ENCODE data around the gene UGT2B10.

Gene UGT2B10

DNA sequence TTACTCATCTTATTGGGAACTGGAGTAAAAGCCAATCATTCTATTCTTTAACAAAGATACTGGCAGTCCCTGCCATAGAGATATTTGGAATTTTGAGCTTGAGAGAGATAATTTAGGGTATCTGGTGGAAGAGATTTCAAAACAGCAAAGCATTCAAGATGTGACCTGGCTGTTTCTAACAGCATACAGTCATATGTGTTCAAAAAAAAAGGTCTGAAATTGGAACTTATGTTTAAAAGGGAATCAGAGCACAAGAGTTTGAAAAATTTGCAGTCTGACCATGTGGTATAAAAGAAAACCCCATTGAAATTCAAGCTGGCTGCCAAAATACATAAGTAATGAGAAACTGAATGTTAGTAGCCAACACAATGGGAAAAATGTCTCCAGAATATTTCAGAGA lies 42.2 kb downstream of the UGT2B10 start:
- Mint-ChIP-seq H3K4me3 (no peak overlapping the region), H3K9me3 (no peaks in the 10 kb centered on the region), H3K27me3 (no peaks in the 10 kb centered on the region), H3K27ac (no peak overlapping the region), H3K4me1 (no peaks in the 10 kb centered on the region), H3K36me3 (no peaks in the 10 kb centered on the region)
- CTCF ChIA-PET = no interaction called here
- DNase-seq = no peak

DNA sequence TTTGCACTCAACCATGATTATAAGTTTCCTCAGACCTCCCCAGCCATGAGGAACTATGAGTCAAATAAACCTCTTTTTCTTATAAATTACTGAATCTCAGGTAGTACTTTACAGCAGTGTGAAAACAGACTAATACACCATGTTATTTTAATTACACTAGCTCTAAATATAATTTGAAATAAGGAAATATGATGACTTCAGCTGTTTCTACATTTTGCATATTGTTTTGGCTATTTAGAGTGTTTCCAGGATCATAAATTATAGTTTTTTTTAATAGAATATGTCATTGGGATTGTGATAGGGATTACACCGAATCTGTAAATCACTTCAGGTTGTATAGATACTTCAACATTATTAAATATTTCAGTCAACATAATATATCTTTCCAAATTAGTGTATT lies 43.9 kb downstream of the UGT2B10 start:
- Mint-ChIP-seq H3K4me1 (no peaks in the 10 kb centered on the region), H3K9me3 (no peaks in the 10 kb centered on the region)
- CTCF ChIA-PET = no interaction called here

GRCh38 chr4:68861057-68861456 lies 45.3 kb downstream of the UGT2B10 start:
- Mint-ChIP-seq H3K27ac (no peak overlapping the region), H3K4me1 (no peaks in the 10 kb centered on the region)

More for the DNA sequence above, 43.9 kb downstream of the UGT2B10 start:
- Mint-ChIP-seq H3K27me3 (no peaks in the 10 kb centered on the region), H3K4me3 (no peak overlapping the region), H3K36me3 (no peaks in the 10 kb centered on the region), H3K27ac (no peak overlapping the region)
- no peak for DNase-seq

DNA sequence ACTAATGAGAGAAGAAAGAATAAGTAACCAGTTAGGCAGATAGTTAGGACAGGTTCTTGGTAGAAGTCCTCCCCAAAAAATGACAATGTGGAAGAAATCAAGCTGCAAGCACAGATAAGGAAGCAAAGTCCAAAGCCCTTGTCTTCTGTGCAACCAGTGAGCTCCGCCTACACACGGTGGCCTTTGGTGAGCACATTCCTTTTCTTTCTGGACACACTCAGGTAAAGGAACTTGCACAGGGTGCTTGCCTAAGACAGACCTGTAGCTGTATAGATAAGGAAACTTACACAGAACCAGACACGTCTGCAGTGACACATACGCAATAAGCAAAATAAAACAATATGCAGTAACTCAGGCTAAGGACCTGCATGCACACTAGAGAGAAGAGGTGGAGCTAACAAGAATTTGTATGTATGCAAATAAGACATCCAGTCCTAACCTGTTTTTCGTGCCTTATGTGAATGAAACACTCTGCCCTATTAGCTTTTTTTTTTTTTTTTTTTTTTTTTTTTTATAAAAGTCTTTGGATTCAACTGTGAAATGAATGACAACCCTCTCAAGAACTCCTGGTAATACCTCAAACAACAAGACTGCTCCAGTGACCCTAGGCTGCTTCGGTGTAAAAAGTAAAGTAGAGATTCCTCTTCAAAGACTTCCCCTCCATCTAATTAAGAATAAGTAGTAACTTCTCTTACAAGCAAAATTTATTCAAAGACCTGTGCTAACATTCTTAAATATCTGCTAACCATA lies 48.8 kb downstream of the UGT2B10 start:
- no peaks in the 10 kb centered on the region for H3K4me1 Mint-ChIP-seq
- H3K27me3 Mint-ChIP-seq = no peaks in the 10 kb centered on the region
- H3K9me3 Mint-ChIP-seq = no peaks in the 10 kb centered on the region
- no peak overlapping the region for H3K4me3 Mint-ChIP-seq
- no peaks in the 10 kb centered on the region for H3K36me3 Mint-ChIP-seq
- no peak for DNase-seq
- CTCF ChIA-PET = no interaction called here
- H3K27ac Mint-ChIP-seq = no peak overlapping the region

More at GRCh38 chr4:68861057-68861456, 45.3 kb downstream of the UGT2B10 start:
- no peak for DNase-seq
- Mint-ChIP-seq H3K9me3 (no peaks in the 10 kb centered on the region), H3K27me3 (no peaks in the 10 kb centered on the region), H3K36me3 (no peaks in the 10 kb centered on the region), H3K4me3 (no peak overlapping the region)
- CTCF ChIA-PET = no interaction called here

- no peaks in the 10 kb centered on the region for H3K36me3 Mint-ChIP-seq
- CTCF ChIA-PET = interaction anchor here (0.6 kb wide), 1 partner anchor 1229 kb away, joined by 3 read pairs; no protein-coding TSS in a partner anchor
- H3K27ac Mint-ChIP-seq = no peak overlapping the region
These were observed 49.4 kb downstream of the UGT2B10 start for GRCh38 chr4:68865188-68865638.

DNA sequence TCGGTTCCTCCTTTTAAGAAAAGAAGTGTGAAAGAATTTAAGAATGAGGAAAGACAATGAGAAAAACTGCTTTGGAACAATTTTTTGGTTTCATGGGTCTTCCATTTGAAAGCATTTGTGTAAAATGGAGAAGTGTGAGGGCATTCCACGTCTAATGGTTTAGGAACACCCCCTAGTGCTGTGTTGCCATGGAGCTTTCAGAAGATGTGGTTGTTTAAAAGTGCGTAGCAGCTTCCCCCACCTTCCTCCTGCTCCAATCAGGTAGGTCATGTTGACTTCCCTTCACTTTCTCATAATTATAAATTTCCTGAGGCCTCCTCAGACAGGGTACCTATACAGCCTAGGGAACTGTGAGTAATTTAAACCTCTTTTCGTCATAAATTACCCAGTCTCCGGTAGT lies 50.0 kb downstream of the UGT2B10 start:
- Mint-ChIP-seq H3K27ac (no peak overlapping the region), H3K4me1 (no peaks in the 10 kb centered on the region), H3K9me3 (no peaks in the 10 kb centered on the region), H3K4me3 (no peak overlapping the region), H3K36me3 (no peaks in the 10 kb centered on the region), H3K27me3 (no peaks in the 10 kb centered on the region)
- CTCF ChIA-PET = interaction anchor here (0.6 kb wide), 1 partner anchor 1229 kb away, joined by 3 read pairs; no protein-coding TSS in a partner anchor
- DNase-seq = no peak

More at GRCh38 chr4:68865188-68865638, 49.4 kb downstream of the UGT2B10 start:
- H3K27me3 Mint-ChIP-seq = no peaks in the 10 kb centered on the region
- no peak overlapping the region for H3K4me3 Mint-ChIP-seq
- DNase-seq = no peak
- H3K4me1 Mint-ChIP-seq = no peaks in the 10 kb centered on the region
- no peaks in the 10 kb centered on the region for H3K9me3 Mint-ChIP-seq

- Mint-ChIP-seq H3K4me1 (no peaks in the 10 kb centered on the region), H3K27me3 (no peaks in the 10 kb centered on the region), H3K9me3 (no peaks in the 10 kb centered on the region), H3K36me3 (no peaks in the 10 kb centered on the region), H3K27ac (no peak overlapping the region), H3K4me3 (no peak overlapping the region)
- CTCF ChIA-PET = no interaction called here
- DNase-seq = no peak
These were observed 53.5 kb downstream of the UGT2B10 start for GRCh38 chr4:68869274-68869773.

DNA sequence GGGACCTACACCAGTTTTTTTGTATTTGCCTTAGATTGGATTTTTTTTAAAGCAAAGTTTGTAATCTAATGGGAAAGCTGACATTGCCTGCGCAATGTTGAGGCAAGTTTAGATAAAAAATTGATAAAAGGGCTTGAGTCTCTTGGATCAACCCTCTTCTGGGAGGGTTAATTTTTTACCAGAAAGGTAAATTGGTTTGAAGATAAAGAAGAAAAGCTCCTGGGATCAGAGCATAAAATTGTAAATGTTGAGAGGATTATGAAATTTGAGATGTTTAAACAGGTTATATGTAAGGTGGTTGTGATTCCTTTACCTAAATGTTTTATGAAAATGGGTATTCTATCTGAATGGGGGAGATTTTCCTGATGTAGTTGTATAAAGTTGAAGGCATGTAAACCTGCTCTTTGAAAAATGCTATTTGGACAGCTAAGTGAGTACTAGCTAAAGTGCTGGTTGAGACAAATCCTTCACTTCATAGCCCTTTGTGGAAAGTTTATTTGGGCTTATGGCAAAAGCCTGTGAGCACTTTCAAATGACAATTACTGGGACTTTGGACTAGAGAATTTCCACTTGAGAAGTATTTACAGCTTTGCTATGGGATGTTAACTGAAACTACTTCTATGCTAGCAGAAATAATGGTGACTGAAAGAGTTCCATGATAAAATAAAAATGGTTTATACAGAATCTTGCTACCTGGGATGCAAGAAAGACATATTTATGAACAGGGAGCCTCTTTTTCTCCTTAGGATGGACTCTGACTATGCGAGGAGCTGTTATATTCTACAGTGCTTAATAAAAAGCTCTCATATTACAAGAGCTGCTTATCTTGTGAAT lies 56.2 kb downstream of the UGT2B10 start:
- H3K4me1 Mint-ChIP-seq = no peaks in the 10 kb centered on the region
- H3K4me3 Mint-ChIP-seq = no peak overlapping the region
- CTCF ChIA-PET = no interaction called here
- H3K36me3 Mint-ChIP-seq = no peaks in the 10 kb centered on the region
- no peak overlapping the region for H3K27ac Mint-ChIP-seq
- no peaks in the 10 kb centered on the region for H3K9me3 Mint-ChIP-seq
- no peak for DNase-seq
- H3K27me3 Mint-ChIP-seq = no peaks in the 10 kb centered on the region

- CTCF ChIA-PET = no interaction called here
- Mint-ChIP-seq H3K9me3 (no peaks in the 10 kb centered on the region), H3K27me3 (no peaks in the 10 kb centered on the region), H3K36me3 (no peaks in the 10 kb centered on the region), H3K27ac (no peak overlapping the region), H3K4me1 (no peaks in the 10 kb centered on the region), H3K4me3 (no peak overlapping the region)
- no peak for DNase-seq
These were observed 57.1 kb downstream of the UGT2B10 start for GRCh38 chr4:68872643-68873502.

DNA sequence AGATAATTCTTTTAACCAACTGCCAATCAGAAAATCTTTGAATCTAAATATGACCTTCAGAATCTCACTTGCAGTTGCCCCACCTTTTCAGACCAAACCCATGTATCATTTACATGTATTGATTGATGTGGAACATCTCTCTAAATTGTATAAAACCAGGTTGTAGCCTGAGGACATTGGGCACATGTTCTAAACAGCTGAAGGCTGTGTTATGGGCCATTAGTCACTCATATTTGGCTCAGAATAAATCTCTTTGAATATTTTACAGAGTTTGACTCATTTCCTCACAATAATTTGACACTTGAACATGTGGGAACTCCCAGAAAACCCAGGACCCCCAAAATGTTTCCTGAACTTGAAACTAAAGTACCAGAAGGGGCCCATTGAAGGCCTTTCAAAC lies 58.7 kb downstream of the UGT2B10 start:
- Mint-ChIP-seq H3K27me3 (no peaks in the 10 kb centered on the region), H3K36me3 (no peaks in the 10 kb centered on the region), H3K4me1 (no peaks in the 10 kb centered on the region), H3K9me3 (no peaks in the 10 kb centered on the region), H3K4me3 (no peak overlapping the region), H3K27ac (no peak overlapping the region)
- CTCF ChIA-PET = interaction anchor here (1.2 kb wide), 1 partner anchor 12 kb away, joined by 3 read pairs; no protein-coding TSS in a partner anchor
- no peak for DNase-seq

DNA sequence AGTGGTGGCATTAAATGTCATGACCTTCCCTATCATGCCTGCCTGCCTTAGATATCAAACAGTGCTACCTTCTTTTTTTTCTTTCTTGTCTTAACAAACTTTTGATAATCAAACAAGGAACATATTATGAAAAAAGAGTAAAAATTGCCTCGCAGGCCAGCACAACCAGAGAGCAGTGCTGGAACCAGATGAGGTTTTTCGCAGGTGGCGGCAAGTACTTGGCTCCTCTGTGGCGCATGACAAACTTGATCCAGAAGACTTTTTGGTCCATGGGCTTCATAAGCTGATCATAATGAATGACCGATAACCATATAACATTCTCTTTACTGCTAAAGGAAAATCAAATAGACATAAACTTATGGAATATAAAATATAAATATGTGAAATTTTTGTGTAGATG lies 61.8 kb downstream of the UGT2B10 start:
- no peak overlapping the region for H3K27ac Mint-ChIP-seq
- H3K4me1 Mint-ChIP-seq = no peaks in the 10 kb centered on the region
- CTCF ChIA-PET = no interaction called here
- no peak overlapping the region for H3K4me3 Mint-ChIP-seq
- H3K9me3 Mint-ChIP-seq = no peaks in the 10 kb centered on the region
- H3K27me3 Mint-ChIP-seq = no peaks in the 10 kb centered on the region
- no peaks in the 10 kb centered on the region for H3K36me3 Mint-ChIP-seq
- DNase-seq = no peak

- DNase-seq = no peak
- no peaks in the 10 kb centered on the region for H3K9me3 Mint-ChIP-seq
- H3K4me1 Mint-ChIP-seq = no peaks in the 10 kb centered on the region
- no peak overlapping the region for H3K4me3 Mint-ChIP-seq
- H3K36me3 Mint-ChIP-seq = no peaks in the 10 kb centered on the region
- H3K27me3 Mint-ChIP-seq = no peaks in the 10 kb centered on the region
- CTCF ChIA-PET = no interaction called here
- no peak overlapping the region for H3K27ac Mint-ChIP-seq
These were observed 62.3 kb downstream of the UGT2B10 start for GRCh38 chr4:68878048-68878447.
